Activated CD8-positive, alpha-beta memory T cell treated with anti-CD3 and anti-CD28 coated beads for 4 hours (primary cell): Measurements from ENCODE around the gene ACYP2.
"Not testable (repeated sequence)": the region's sequence is repeated elsewhere in the genome, so short reads cannot be mapped to it uniquely, and the experiment has no call there.

ENCODE experiments used
- DNase-seq, 2 donors: peaks; one replicate each; pipeline ENCODE4 v3.0.0-alpha.2; 2020; ENCODE audit warnings: low read depth in 2 of 2

ACYP2 gene

DNA sequence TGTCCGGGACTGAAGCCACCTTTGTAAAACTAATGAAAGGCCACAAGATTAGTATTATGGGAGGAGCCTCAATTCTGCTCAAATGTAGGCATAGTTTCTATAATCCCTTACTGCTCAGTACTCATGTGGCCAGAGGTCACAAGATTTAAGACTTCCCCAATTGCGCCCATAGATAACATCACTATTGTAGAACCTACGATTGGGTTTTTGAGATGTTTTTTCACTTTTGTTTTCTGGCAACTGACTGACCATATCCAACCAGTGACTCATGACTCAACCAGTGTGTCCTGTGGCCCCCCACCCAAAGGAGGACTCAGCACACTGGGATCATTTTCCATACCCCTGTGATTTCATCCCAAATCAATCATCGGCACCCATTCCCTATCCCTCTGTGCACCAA is 155.8 kb downstream of the ACYP2 start:
- DNase-seq = no peak

DNA sequence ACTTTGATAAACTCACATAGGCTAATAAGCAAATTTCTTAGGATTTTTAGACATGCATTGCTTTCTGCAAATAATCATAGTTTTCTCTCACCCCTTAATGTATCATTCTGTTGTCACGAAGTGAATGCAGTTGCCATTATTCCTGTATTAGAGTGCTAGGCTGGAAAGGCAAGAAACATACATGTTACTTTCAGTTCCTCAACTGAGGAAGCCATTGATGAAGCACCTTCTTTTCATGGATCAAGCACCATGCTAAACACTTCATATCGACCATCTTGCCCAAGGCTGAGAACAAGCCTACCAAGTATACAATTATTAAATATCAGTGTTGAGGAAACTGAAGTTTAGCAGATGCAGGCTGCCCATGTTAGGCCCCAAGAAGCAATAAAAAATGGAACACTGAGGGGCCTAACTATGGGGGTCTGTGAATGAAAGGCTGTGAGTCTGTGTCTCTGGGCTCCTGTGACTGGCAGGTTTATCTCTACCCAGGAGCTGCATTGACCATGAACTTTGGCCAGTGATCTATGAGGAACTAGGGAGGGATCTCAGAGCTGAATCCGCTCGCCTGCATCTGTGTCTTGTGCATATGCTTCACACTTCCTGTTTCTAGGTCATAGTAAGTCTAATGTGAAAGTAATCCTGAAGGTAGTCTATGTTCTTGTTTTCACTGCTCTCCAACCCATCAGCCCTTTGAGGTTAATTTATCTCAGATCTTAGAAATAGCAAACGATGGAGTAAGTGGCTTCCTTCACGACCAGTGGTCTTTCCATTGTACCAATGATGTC is 156.6 kb downstream of the ACYP2 start:
- no peak for DNase-seq

DNA sequence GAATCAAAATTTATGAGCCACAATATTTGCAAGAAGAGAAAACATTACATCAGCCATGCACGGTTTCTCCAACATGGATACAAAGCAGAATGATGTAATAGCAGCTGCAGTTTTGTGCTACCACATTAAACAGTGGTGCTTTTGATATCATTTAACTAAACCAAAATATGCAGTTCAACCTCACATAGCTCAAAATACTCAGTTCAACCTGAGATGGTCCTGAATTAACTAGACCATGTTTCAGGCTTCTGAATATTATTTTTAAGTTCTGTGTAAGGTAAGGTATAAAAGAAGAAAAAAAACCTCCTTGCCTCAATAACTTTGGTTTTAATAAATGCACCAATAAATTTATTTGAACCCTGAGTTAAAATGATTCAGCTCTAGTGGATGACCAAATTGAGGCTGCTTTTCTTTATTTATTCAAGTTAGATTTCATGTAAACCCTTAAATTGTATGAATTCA is 159.4 kb downstream of the ACYP2 start:
- DNase-seq = no peak

DNA sequence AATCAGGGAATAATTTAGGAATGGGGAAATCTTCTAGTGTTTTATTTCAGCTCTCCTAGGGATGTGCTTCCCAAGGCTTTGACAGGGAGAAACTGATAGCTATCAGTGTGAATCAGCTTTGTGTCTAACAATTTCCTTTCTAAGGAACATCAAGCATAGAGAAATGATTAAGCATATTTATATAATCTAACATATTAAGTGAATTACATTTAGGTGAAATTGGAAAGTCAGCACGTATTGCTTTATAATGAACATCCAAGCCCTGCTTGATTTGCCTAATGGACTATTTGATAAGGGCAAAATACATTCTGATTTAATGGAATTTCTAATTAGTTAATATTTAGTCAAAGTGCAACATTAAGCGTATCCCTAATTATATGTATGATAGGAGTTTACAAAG is 160.1 kb downstream of the ACYP2 start:
- DNase-seq = no peak

DNA sequence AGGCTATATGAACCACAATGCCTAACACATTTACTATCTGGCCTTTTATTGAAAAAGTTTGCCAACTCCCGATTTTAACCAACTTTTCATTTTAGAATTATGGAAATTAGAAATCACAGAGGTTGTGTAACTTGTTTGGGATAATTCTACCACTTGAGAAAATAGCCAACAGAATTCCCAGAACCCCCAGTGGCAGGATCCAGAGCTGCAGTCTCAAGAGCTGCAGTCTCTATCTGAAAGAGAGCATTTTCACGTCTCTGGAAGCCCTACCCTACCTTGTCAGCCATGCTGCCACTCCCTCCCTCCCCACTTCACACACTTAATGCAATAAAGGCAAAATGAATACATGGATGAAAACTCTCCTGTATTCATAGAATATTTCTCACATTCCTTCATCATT is 164.0 kb downstream of the ACYP2 start:
- DNase-seq = no peak

DNA sequence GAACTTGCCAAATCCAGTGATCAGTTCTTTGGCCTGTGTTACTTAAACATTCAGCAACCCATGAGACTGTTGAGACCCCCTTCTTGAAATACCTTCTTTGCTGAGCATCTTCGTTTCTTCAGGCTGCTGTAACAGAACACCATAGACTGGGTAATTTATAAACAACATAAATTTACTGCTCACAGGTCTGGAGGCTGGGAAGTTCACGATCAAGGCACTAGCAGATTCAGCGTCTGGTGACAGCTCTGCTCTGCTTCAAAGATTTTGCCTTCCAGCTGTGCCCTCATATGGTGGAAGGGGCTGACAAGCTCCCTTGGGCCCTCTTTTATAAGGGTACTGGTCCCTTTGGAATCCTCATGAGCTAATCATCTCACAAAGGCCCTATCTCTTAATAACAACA is 169.4 kb downstream of the ACYP2 start:
- DNase-seq = no peak

DNA sequence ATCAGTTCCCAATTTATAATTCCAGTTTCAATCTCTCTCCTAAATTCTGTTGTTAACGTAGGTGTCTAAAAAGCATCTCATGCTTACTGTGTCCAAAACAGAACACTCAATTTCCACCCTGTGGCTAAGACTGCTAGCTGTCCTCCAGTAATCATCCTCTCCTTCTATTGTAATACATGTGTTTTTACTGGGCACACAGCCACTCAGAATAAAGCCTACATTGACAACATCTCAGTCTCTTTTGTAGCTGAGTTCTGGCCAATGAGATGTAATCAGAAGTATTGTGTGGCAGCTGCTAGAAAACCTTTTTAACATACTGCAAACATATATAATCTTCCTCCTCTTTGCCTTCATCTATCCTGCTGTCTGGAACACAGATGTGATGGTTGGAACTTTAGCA is 170.0 kb downstream of the ACYP2 start:
- no peak for DNase-seq

DNA sequence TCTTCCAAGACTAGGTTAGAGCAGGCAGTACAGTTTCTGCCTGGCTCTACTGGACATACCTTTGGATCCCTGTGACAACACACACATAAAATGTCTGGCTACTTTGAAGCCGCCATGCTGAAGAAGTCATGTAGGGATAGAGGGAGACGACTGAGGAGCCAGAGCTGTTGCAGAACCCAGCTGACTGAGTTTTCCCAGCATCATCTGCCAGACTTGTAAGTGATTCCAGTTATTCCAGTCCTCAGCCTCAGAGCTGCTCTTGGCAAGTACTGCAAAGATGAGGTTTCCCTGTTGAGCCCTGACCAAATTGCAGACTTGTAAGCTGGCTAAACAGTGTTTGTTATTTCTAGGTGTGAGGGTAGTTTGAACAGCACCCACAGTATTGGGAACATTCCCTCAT is 172.1 kb downstream of the ACYP2 start:
- no peak for DNase-seq

DNA sequence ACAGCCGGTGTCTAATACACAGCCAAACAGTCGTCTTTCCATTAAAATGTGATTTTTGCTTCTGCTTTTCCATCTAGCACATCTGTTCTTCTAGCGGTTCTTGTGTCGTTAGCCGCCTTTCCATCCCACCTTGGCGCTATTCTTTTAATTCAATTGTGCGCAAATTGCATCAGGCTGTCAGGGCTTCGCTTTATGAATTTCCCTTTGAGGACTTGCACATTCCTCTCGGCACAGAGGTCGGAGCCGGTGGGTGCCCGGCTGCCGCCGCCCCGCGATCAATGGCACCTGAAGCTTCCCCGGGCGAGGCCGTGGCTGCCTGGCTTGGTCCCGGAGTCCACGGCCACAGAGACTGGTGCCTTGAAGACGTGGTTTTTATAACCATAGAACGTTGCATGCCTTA is 174.5 kb downstream of the ACYP2 start:
- no peak for DNase-seq

DNA sequence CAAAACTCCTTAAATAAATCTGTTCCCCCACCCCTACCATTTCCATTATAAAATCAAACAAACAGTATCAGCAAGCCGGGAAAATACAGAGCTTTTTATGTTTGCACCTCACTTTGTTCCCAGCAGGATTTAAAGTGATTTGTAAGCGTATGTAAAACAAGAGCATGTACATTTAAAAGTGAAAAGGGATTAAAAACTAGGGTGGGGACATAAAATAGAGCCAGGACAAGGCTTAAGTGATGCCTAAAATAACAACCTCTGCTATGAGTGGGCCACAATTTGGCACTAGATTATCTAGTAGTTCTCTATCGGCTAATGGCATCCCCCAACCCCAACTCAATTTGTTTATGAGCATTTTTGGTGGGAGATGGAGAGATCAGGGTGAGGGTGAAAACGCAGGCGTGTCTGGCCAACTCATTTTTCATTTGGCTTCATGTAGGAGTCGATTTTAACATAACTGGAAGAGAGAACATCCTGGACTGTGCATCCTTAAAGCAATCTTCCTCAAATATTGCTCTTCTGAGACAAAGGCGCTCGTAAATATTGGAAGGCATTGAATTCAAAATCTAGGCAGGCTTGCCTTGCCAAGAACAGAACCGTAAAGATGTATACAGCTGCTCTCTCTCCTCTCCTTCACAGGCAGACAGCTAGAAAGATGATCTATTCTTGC is 175.1 kb downstream of the ACYP2 start:
- no peak for DNase-seq

DNA sequence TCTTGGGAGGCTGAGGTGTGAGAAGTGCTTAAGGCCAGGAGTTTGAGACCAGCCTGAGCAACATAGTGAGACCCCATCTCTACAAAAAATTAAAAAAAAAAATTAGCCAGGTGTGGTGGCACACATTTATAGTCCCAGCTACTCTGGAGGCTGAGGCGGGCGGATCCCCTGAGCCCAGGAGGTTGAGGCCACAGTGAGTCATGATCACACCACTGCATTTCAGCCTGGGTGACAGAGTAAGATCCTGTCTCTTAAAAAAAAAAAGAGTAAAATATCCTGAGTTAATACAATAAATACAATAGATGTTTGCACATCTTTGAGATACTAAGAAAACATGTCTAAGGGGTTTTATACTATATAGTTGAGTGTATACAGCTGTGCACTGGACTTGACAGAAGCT is 179.2 kb downstream of the ACYP2 start:
- DNase-seq = not testable (repeated sequence)

DNA sequence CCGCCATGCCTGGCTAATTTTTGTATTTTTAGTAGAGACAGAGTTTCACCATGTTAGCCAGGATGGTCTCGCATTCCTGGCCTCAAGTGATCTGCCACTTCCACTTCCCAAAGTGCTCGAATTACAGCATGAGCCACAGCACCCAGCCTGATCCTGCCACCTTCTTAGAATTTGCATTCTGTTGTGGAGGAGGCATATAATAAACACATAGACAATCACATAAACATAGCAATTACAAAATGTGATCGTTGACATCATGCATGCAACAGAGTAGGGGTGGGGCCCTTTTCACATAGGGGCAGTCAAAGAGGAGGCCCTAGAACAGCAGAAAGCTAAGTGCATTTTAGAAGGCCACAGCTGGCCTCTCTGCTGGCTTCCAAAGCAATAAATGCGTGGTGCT is 180.5 kb downstream of the ACYP2 start:
- no peak for DNase-seq

DNA sequence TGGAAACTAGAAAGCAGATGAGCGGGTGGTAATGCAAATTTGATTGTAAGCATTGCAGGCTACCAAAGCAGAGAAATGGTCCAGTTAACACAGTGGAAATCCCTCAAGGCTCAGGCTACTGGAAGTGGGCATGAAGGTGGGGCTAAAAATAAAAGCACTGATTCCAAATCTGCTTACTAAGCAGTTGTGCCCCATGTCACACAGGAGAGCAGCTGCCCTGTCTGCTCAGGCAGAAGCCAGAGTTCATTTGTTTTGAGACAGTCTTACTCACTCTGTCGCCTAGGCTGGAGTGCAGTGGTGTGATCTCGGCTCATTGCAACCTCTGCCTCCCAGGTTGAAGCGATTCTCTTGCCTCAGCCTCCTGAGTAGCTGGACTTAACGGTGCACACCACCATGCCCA is 183.1 kb downstream of the ACYP2 start:
- no peak for DNase-seq

DNA sequence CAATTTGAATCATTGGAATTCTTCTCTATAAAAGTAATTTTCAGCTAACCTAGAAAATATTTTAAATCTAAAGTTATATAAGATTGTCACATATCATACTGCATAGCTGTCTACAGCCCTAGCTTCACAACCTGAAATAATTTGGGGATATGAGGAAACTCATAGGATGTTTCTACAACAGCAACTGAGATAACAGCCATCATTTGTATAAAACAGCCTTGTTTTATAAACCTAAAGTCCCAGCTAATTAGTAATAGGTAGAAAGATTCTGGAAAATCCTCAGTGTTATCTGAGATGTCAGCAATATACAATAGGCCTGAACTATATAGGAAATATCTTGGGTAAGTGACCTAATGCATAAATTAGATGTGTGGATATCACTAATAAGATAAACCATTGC is 188.2 kb downstream of the ACYP2 start:
- DNase-seq = no peak

DNA sequence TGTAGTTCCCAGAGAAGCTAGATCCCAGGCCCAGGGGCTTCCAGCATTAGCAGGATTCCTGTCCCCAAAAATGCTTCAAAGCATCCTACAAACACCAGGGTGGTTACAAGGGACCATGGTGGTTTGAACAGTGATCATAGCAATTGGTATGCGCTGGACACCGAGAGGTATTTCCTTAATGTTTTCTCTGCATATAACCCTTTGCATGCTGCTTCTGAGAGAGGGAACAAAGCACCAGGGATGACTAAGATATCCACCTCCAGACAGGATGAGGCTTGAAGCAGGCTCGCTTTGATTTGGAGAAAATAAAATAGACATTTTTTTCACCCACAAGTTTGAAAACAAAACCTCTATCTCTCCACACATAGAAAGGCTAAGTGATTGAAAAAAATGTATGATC is 191.1 kb downstream of the ACYP2 start:
- no peak for DNase-seq

DNA sequence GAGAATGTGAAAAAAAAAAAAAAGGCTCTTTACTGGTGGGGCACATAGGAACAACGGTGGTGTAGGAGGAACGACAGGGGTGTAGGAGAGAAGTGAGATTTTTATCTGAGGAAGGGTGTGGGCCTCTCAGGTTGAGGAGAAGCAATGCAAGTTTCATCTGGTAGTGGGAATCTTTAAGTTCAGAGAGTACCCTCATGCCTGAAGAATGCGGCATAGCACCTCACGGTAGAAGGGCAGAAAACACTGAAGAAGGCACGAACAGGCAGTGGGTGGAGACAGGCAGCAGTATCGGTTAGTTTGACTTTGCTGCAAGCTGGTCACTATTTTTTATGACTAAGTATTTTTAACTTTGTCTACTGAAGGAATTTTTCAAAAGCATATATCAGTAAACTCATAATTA is 192.8 kb downstream of the ACYP2 start:
- DNase-seq = no peak

DNA sequence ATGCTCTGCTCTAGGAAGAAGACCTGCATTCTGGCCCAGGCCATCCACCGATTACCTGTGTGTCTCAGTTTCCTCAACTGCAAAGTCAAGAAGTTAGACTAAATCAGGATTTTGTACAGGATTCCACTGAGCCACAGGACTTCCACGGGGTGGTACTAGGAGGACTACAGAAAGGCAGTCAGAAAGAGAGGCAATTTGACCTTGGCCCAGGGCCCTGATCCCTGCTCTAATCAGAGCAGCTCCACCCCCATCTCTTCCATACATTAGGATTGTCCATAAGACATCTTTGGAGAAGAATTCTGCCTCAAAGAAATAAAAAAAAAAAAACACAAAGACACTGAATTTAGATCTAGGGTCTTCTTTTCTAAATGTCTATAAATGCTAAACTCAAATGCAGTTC is 193.4 kb downstream of the ACYP2 start:
- DNase-seq = no peak

DNA sequence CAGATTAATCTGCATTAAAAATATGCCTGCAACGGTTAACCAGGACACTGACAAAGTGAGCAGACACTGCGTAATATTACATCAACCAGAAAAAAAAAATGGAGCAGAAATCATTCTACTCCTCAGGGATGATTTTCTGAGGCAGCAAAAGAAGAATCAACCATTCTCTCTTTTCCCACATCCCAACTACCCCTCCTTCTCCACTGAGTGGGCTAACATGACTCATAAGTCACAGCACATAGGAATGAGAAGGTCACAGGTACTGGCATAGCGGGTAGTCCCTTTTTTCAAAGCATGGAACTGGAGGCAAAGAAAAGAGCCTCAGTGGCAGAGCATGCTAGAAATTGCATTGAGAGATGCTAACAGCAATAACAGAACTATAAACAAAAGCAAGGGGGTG is 194.9 kb downstream of the ACYP2 start:
- DNase-seq = no peak

DNA sequence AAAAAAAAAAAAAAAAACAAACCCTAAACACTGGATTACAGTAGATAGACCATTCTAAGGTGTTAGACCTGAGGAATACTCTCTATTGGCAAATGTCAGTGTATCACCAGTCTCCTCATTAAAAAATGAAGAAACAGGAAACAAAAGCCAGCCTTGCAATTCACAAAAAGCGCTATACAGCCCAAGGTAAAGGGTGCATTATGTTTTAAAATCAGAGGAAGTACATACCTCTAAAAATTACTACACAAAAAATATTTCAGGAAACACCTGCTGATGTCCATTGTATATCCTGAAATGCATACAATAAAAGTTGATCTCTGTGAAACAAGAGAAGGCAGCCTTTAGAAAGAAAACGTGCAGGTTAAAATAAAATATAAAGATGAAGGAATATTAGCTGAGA is 195.5 kb downstream of the ACYP2 start:
- DNase-seq = no peak

DNA sequence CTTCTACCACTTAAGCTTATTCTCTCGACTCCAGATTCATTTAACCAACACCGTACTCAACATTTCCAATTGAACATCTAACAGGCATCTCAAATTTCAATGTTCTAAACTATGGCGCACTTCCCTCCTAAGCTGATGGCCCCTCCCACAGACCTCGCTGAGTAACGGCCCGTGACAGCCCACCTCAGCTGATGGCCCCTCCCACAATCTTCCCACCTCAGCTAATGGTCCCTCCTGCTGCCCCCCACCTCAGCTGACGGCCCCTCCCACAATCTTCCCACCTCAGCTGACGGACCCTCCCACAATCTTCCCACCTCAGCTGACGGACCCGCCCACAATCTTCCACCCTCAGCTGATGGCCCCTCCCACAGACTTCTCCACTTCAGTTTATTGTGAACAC is 197.7 kb downstream of the ACYP2 start:
- DNase-seq = no peak

DNA sequence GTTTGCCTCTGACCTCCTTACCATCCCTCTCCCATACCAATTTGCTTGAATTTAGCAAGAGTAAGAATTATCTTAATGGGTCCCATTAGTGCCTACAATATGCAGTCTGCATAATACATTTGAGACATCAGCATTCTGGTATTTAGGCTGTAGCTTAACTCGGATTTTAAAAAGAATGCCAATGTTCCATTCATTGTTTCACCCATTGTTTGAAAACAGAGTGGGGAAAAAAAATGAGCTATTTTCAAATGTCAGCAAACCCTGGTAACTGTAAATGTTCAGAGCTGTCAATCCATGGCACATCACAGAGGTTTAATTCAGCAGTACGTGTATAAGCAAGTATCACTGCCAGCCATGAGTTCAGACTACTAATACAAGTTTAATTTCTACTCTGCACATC is 202.6 kb downstream of the ACYP2 start:
- no peak for DNase-seq

DNA sequence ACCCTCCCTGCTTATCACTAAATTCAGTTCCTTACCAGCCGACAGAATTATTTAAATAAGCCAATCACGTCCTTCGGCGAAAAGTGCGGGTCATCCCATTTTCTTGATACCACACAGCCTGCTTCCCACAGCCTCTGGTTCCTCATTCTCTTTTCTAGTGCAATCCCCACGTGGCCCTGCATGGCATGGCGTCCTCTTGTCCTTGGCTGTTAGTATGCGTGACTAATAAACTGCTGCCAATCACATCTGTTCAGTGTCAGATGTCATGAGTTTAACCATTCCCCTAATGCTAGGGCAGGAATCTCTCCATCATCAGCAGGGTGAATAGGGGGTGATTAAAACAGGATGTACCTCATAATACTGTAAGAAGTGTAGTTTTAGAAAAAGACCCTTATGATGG is 203.4 kb downstream of the ACYP2 start:
- no peak for DNase-seq

DNA sequence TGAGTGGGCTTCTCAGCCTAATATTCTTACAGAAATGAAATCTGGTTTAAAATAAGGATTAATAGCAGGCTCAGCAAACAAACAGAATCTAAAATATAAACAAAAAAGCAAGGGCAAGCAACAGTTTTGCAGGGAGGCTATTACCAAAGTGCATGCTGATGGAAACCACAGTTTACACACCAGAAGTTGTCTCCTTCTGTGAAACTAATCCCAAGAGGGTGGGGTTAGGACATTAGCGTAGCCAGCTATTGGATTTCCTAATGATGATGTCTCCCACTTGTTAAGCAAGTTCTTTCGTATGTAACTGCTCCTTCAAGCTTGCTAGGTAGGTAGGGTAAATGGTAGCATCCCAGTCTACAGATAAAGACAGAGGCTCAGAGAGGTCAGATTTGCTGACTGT is 205.6 kb downstream of the ACYP2 start:
- DNase-seq = no peak

DNA sequence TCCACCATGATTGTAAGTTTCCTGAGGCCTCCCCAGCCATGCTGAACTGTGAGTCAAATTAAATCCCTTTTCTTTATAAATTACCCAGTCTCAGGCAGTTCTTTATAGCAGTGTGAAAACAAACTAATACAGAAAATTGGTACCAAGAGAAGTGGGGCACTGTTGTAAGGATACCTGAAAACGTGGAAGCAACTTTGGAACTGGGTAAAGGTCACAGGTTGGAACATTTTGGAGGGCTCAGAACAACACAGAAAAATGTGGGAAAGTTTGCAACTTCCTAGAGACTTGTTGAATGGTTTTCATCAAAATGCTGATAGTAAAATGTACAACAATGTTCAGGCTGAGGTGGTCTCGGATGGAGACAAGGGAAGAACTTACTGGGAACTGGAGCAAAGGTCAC is 209.1 kb downstream of the ACYP2 start:
- DNase-seq = not testable (repeated sequence)
